Measurements from ENCODE around the gene PTPRD.

DNA sequence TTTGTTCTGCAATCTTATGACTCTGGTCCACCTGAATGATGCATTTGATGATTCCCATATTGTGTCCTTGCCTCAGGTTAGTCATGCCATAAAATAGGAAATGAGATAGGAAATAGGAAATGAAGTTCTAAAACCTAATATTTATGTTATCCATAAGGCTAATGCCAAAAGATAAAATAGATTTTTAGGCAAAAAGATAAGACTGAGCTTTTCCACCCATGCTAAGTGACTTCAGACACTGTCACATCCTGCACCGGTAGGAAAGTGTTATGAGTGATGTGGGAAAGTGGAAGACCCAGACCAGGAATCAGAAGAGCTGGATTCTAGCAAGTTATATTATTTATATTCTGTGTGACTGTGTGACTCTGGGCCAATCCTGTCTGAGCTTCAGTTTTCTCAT lies 2212.4 kb downstream of the PTPRD start:
- TF ChIP-seq JUN (CRISPR knock-in tag; IDR thresholded peaks at IDR 0.05) (no peak), ZNF671 (CRISPR knock-in tag; IDR thresholded peaks at IDR 0.05) (no peak)
- TF ChIP-seq, protein P1, sequence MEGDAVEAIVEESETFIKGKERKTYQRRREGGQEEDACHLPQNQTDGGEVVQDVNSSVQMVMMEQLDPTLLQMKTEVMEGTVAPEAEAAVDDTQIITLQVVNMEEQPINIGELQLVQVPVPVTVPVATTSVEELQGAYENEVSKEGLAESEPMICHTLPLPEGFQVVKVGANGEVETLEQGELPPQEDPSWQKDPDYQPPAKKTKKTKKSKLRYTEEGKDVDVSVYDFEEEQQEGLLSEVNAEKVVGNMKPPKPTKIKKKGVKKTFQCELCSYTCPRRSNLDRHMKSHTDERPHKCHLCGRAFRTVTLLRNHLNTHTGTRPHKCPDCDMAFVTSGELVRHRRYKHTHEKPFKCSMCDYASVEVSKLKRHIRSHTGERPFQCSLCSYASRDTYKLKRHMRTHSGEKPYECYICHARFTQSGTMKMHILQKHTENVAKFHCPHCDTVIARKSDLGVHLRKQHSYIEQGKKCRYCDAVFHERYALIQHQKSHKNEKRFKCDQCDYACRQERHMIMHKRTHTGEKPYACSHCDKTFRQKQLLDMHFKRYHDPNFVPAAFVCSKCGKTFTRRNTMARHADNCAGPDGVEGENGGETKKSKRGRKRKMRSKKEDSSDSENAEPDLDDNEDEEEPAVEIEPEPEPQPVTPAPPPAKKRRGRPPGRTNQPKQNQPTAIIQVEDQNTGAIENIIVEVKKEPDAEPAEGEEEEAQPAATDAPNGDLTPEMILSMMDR (IDR thresholded peaks at IDR 0.05) = no peak
- TF ChIP-seq, protein P2, sequence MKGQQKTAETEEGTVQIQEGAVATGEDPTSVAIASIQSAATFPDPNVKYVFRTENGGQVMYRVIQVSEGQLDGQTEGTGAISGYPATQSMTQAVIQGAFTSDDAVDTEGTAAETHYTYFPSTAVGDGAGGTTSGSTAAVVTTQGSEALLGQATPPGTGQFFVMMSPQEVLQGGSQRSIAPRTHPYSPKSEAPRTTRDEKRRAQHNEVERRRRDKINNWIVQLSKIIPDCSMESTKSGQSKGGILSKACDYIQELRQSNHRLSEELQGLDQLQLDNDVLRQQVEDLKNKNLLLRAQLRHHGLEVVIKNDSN (CRISPR knock-in tag; IDR thresholded peaks at IDR 0.05) = no peak
- TF ChIP-seq, protein P3, sequence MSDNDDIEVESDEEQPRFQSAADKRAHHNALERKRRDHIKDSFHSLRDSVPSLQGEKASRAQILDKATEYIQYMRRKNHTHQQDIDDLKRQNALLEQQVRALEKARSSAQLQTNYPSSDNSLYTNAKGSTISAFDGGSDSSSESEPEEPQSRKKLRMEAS (CRISPR knock-in tag; IDR thresholded peaks at IDR 0.05) = no peak
- TF ChIP-seq, protein P4, sequence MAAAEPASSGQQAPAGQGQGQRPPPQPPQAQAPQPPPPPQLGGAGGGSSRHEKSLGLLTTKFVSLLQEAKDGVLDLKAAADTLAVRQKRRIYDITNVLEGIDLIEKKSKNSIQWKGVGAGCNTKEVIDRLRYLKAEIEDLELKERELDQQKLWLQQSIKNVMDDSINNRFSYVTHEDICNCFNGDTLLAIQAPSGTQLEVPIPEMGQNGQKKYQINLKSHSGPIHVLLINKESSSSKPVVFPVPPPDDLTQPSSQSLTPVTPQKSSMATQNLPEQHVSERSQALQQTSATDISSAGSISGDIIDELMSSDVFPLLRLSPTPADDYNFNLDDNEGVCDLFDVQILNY (CRISPR knock-in tag; IDR thresholded peaks at IDR 0.05) = no peak
- TF ChIP-seq, protein P5, sequence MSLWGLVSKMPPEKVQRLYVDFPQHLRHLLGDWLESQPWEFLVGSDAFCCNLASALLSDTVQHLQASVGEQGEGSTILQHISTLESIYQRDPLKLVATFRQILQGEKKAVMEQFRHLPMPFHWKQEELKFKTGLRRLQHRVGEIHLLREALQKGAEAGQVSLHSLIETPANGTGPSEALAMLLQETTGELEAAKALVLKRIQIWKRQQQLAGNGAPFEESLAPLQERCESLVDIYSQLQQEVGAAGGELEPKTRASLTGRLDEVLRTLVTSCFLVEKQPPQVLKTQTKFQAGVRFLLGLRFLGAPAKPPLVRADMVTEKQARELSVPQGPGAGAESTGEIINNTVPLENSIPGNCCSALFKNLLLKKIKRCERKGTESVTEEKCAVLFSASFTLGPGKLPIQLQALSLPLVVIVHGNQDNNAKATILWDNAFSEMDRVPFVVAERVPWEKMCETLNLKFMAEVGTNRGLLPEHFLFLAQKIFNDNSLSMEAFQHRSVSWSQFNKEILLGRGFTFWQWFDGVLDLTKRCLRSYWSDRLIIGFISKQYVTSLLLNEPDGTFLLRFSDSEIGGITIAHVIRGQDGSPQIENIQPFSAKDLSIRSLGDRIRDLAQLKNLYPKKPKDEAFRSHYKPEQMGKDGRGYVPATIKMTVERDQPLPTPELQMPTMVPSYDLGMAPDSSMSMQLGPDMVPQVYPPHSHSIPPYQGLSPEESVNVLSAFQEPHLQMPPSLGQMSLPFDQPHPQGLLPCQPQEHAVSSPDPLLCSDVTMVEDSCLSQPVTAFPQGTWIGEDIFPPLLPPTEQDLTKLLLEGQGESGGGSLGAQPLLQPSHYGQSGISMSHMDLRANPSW (CRISPR knock-in tag; conservative IDR thresholded peaks at IDR 0.05; ENCODE audit: low read depth) = no peak
- TF ChIP-seq, protein P6, sequence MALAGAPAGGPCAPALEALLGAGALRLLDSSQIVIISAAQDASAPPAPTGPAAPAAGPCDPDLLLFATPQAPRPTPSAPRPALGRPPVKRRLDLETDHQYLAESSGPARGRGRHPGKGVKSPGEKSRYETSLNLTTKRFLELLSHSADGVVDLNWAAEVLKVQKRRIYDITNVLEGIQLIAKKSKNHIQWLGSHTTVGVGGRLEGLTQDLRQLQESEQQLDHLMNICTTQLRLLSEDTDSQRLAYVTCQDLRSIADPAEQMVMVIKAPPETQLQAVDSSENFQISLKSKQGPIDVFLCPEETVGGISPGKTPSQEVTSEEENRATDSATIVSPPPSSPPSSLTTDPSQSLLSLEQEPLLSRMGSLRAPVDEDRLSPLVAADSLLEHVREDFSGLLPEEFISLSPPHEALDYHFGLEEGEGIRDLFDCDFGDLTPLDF (CRISPR knock-in tag; IDR thresholded peaks at IDR 0.05) = no peak
